Stimulated activated CD4-positive, alpha-beta T cell treated with anti-CD3 and anti-CD28 coated beads, Interleukin-2, amount 100 ng/mL, for 48 hours (primary cell): ENCODE measurements around the gene TTC3.
"Not testable (repeated sequence)": the region's sequence is repeated elsewhere in the genome, so short reads cannot be mapped to it uniquely, and the experiment has no call there.

Source experiments
- DNase-seq, 2 donors: peaks; one replicate each; pipeline ENCODE4 v3.0.0-alpha.2; 2020

The TTC3 gene, protein sequence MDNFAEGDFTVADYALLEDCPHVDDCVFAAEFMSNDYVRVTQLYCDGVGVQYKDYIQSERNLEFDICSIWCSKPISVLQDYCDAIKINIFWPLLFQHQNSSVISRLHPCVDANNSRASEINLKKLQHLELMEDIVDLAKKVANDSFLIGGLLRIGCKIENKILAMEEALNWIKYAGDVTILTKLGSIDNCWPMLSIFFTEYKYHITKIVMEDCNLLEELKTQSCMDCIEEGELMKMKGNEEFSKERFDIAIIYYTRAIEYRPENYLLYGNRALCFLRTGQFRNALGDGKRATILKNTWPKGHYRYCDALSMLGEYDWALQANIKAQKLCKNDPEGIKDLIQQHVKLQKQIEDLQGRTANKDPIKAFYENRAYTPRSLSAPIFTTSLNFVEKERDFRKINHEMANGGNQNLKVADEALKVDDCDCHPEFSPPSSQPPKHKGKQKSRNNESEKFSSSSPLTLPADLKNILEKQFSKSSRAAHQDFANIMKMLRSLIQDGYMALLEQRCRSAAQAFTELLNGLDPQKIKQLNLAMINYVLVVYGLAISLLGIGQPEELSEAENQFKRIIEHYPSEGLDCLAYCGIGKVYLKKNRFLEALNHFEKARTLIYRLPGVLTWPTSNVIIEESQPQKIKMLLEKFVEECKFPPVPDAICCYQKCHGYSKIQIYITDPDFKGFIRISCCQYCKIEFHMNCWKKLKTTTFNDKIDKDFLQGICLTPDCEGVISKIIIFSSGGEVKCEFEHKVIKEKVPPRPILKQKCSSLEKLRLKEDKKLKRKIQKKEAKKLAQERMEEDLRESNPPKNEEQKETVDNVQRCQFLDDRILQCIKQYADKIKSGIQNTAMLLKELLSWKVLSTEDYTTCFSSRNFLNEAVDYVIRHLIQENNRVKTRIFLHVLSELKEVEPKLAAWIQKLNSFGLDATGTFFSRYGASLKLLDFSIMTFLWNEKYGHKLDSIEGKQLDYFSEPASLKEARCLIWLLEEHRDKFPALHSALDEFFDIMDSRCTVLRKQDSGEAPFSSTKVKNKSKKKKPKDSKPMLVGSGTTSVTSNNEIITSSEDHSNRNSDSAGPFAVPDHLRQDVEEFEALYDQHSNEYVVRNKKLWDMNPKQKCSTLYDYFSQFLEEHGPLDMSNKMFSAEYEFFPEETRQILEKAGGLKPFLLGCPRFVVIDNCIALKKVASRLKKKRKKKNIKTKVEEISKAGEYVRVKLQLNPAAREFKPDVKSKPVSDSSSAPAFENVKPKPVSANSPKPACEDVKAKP (N-terminal part only)

GRCh38 chr21:37072988-37073416 lies at the start of gene TTC3, which contains the start of gene PIGP:
TSS of gene TTC3 (plus strand) at chr21:37073254. CDS start at chr21:37087258, 14,004 bp downstream.
TSS of gene PIGP (minus strand) at chr21:37073071. CDS start at chr21:37072515, 556 bp downstream.
- peak; percentile 94 to 97 for DNase-seq

DNA sequence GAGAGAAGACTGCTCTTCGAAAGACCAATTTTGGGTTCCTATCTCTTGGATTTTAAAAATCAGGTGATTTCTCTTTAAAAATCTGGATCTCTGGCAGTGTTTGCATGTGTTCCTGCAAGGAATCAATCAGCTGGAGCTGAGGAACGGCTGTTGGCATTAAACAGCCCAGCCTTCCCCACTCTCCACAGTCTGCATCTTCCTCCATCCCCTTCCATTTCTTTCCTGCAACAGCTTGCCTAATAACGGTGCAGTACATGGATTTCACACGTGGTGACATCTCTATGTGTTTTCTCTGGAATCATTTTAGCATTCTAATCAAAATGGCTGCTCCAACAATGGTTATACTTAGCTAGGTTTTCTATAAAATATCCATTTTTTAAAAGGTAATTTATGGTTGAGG lies 46.6 kb upstream of the TTC3 start:
- no peak for DNase-seq

- DNase-seq: no peak
Measured at GRCh38 chr21:37028570-37028969, 44.5 kb upstream of the TTC3 start.

- DNase-seq: no peak
Measured at GRCh38 chr21:37030864-37031263, 42.2 kb upstream of the TTC3 start.

GRCh38 chr21:37032293-37032692 lies 40.8 kb upstream of the TTC3 start:
- DNase-seq: no peak

DNA sequence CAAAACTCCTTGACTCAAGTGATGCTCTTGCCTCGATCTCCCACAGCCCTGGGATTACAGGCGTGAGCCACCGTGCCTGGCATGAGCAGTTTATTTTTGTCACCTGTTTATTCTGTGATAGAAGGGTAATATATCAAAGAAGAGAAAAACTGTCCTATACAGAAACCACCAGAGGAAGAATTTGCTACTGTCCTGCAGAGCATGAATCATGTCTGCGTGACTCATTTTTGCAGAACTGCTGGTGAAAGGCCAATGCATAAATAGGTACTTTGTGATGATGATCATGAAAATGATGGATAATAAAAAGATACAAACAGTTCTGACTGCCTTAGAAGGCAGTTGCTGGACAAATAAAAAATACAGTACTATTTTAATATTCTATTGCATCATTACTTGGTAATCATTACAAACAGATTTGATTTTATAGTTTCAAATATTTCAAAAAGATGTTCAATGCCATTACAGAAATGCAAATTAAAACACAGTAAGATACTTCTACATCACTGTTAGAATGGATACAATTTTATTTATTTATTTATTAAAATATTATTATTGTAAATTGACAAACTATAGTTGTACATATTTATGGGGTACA lies 40.1 kb upstream of the TTC3 start:
- no peak for DNase-seq

DNA sequence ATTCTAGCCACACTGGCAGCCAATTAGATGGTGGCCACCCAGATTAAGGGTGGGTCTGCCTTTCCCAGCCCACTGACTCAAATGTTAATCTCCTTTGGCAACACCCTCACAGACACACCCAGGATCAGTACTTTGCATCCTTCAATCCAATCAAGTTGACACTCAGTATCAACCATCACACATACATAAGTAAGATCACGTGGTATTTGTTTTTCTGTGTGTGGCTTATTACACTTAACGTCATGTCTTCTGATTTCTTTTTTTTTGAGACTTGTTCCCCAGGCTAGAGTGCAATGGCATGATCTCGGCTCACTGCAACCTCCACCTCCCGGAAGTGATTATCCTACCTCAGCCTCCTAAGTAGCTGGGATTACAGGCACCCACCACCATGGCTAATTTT lies 38.7 kb upstream of the TTC3 start:
- DNase-seq: not testable (repeated sequence)

GRCh38 chr21:37036177-37036576 lies 36.9 kb upstream of the TTC3 start:
- no peak for DNase-seq

DNA sequence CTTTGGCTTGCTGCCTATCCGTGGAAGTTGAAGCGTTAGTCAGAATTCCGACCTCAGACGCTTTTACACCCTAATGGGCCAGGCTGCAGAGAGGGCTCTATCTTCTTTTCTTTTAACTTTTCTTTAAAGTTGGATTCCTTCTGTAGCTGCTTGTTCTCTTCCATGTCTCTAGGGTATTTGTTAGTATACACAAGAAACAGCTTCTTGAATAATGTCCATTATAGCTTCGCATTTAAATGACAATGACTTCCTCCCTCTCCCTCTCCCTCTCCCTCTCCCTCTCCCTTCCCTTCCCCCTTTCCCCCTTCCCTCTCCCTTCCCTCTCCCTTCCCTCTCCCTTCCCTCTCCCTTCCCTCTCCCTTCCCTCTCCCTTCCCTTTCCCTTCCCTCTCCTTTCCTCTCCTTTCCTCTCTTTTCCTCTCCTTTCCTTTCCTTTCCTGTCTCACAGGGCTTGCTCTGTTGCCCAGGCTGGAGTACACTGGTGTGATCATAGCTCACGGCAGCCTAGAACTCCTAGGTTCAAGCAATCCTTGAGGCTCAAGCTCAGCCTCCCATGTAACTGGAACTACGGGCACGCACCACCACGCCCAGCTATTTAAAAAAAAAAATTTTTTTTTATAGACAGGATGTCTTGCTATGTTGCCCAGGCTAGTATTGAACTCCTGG lies 33.5 kb upstream of the TTC3 start:
- no peak for DNase-seq

GRCh38 chr21:37040212-37040611 lies 32.8 kb upstream of the TTC3 start:
- no peak for DNase-seq

GRCh38 chr21:37041706-37042271 lies 31.3 kb upstream of the TTC3 start:
- no peak for DNase-seq

DNA sequence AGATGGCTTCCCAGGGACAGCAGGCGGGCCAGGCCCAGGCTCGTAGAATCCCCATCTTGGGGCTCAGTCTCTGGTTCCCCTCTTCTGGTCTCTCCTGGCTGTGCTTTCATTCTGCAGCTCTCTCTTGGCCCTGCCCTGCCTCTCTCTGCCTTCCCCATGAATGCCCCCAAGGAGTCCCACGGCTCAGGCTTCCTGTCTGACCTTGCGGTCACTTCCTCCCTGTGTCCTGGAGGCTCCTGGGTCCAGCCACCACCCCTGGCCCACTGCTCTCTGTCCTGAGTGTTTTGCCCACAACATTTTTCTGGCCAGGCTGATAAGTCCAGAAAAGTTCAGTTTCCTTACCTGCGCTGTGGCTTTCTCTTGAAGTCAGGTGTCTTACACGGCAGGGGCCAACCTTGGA lies 29.2 kb upstream of the TTC3 start:
- DNase-seq: no peak

- DNase-seq: no peak
Measured at GRCh38 chr21:37044643-37045042, 28.4 kb upstream of the TTC3 start.

DNA sequence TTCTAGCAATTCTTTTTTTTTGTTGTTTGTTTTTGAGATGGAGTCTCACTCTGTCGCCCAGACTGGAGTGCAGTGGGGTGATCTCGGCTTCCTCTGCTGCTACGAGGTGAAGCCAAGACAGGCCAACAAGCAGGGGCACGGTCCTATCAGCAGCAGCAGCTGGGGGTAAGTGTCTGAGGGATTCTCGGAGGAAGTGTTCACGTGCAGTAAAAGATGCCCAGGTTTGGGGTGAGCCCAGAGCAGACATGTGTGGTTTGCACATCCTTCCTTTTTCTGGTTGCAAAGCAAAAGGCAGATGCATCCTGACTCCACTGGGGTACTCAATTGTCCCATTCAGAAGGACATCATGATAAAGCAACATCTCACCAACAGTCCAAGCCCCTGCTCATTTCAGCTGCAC lies 27.9 kb upstream of the TTC3 start:
- no peak for DNase-seq

- no peak for DNase-seq
Measured at GRCh38 chr21:37045556-37045955, 27.5 kb upstream of the TTC3 start.

GRCh38 chr21:37047079-37047478 lies 26.0 kb upstream of the TTC3 start:
- DNase-seq: no peak

GRCh38 chr21:37049741-37050140 lies 23.3 kb upstream of the TTC3 start:
- DNase-seq: not testable (repeated sequence)

GRCh38 chr21:37055271-37055855 lies 17.7 kb upstream of the TTC3 start:
- DNase-seq: no peak

DNA sequence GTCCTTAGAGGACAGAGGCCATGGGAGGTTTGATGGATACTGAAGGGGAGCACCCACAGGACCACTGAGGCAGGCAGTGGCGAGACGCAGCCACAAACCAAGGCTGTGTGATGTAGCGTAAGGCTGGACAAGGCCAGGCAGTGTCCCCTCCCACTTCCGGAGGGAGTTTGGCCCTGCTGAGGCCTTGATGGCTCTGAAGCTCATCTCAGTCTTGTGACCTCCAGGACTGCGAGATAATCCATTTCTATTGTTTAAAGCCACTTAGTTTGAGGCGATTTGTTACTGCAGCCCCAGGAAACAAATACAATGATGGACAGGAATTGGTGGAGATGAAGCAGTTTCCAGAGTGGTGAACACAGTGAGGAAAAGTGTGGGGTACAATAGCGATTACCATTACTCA lies 15.4 kb upstream of the TTC3 start:
- DNase-seq: no peak

DNA sequence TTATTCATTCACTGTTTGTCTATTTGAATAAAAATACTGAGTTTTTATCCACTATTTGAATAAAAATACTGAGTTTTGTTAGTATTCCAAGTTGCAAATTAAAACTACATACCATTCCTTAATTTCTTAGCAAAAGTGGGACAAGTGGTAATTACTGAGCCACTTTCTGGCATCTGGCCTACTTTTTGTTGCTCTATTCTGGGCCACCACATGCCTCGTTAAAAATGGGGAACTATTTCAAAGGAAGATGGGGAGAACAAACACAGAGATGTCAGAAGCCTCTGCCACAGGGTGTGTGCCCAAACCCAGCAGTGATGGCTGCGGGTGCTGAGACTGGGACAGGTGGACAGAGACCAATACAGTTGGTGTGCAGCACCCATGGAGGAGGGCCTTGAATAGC lies 14.8 kb upstream of the TTC3 start:
- DNase-seq: no peak

- DNase-seq: no peak
Measured at GRCh38 chr21:37059181-37059580, 13.9 kb upstream of the TTC3 start.
